Testis (tissue), 3 donors: ENCODE measurements around the gene OLA1. TPM values are rescaled to one million over a fixed set of nuclear protein-coding genes. Genes with fewer than 3 reads are reported as not detected.

Experiments
- DNase-seq: peaks from one replicate; pipeline ENCODE4 v3.0.0-alpha.2; 2019
- H3K27ac ChIP-seq, 2 donors: fragments of 200-600 bp; sonication (generic); one replicate each; pipeline ENCODE4 v1.5.1; 2019
- H3K27me3 ChIP-seq: fragments of 200-600 bp; sonication (generic); one replicate; pipeline ENCODE4 v1.5.1; 2019
- H3K36me3 ChIP-seq: fragments of 200-600 bp; sonication (generic); one replicate; pipeline ENCODE4 v1.5.1; 2017; ENCODE audit warnings: low read depth; ENCODE audit errors: missing control alignments
- H3K4me1 ChIP-seq: fragments of 200-600 bp; sonication (generic); one replicate; pipeline ENCODE4 v1.5.1; 2019
- H3K4me3 ChIP-seq, 2 donors: fragments of 200-600 bp; sonication (generic); one replicate each; pipeline ENCODE4 v1.5.1; 2017 to 2019
- H3K9me3 ChIP-seq: fragments of 200-600 bp; sonication (generic); one replicate; pipeline ENCODE4 v1.5.1; 2017
- POLR2A ChIP-seq: fragments of 450-650 bp; IDR thresholded peaks from one replicate; pipeline ENCODE4 v1.6.1; 2017; ENCODE audit warnings: antibody characterized with exemption, mild to moderate bottlenecking, moderate library complexity
- WGBS, 2 donors: methylation state at CpG; one replicate each; pipeline ENCODE4 v1.1.5; 2018; 5-methylcytosine and 5-hydroxymethylcytosine counted together
- intact Hi-C: fragments of 100-400 bp; cut with DNase I; formaldehyde crosslinking; loops from one replicate; pipeline ENCODE4 v1.15.1; 2023; ENCODE audit warnings: low total_unique reads
- polyA plus RNA-seq: library from polyadenylated mRNA; stranded (reverse); fragments of 350-450 nt; fragmentation: Illumina TruSeq; extraction: RNeasy Lipid Tissue Mini Kit (QIAGEN cat#74804); gene quantifications from one replicate; pipeline ENCODE4 v1.2.3, GENCODE V29; 2014; ENCODE audit warnings: low read depth, low replicate concordance; ENCODE audit not compliant: insufficient read depth
- total RNA-seq, 2 donors: library from RNA; depleted of rRNA; stranded (reverse); fragments of >200 nt; gene quantifications; one replicate each; pipeline ENCODE4 v1.2.3, GENCODE V29; 2016
- TF ChIP-seq, protein P1 (sequence below), 3 experiments: fragments of 450-650 bp in 2 of 3; fragments of 200-600 bp in 1 of 3; sonication (generic) in 1 of 3; IDR thresholded peaks; one replicate each; pipeline ENCODE4 v1.5.1; 2016 to 2019; ENCODE audit warnings: antibody characterized with exemption in 3 of 3, mild to moderate bottlenecking in 2 of 3, moderate library complexity in 1 of 3

Gene OLA1
- total and polyA plus RNA-seq, 3 donors from 2014 or later: 58.0 to 118 (median 63.6) TPM

DNA sequence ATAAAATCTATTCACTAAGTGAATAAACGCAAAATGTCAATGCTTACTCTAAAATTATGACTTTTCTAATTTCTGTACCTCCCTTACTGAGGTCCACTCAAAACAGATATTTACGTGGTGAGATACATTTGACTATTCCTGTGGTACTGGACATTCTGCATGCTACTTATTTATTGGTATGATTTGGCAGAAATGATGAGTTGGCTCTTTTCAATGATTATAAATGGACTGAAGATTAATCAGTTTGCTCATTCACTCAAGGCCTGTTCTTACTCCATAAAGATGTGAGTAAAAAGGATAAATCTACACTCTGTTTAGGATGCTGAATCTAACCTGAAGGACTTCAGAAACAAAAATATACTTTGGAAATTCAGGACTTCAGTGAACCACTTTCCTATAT, 98.8 kb downstream of the OLA1 start:
- no peak for TF ChIP-seq POLR2A
- TF ChIP-seq, protein P1, sequence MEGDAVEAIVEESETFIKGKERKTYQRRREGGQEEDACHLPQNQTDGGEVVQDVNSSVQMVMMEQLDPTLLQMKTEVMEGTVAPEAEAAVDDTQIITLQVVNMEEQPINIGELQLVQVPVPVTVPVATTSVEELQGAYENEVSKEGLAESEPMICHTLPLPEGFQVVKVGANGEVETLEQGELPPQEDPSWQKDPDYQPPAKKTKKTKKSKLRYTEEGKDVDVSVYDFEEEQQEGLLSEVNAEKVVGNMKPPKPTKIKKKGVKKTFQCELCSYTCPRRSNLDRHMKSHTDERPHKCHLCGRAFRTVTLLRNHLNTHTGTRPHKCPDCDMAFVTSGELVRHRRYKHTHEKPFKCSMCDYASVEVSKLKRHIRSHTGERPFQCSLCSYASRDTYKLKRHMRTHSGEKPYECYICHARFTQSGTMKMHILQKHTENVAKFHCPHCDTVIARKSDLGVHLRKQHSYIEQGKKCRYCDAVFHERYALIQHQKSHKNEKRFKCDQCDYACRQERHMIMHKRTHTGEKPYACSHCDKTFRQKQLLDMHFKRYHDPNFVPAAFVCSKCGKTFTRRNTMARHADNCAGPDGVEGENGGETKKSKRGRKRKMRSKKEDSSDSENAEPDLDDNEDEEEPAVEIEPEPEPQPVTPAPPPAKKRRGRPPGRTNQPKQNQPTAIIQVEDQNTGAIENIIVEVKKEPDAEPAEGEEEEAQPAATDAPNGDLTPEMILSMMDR (IDR thresholded peaks at IDR 0.05): no peak
- intact Hi-C loops: no loop called here

DNA sequence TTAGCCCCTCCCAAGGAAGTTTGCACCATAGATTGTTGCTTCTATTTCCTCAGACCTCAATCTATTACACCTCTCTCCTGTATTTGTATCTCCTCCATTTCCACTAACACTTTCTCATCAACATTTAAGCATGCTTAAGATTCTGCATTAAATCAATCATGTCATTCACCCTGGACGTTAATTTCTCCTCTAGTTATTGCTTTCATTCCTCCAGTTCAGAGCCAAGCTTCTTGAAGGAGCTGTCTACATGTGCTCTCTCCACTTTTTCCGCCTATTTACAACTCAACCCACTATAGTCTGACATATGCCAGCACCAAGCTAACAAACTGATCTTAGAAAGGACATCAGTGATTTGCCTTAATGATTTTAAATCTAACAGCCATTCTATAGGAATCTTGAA, 99.5 kb downstream of the OLA1 start:
- Histone ChIP-seq H3K4me3 (no peak overlapping the region), H3K4me1 (no peaks in the 10 kb centered on the region), H3K9me3 (no peaks in the 10 kb centered on the region), H3K36me3 (no peaks in the 10 kb centered on the region), H3K27ac (no peak overlapping the region), H3K27me3 (no peaks in the 10 kb centered on the region)
- no peak for DNase-seq
- TF ChIP-seq POLR2A: no peak
- TF ChIP-seq, protein P1 (IDR thresholded peaks at IDR 0.05): no peak
- intact Hi-C loops: no loop called here
- 89 to 92% methylated on average over 2 of the region's 2 CpGs for WGBS, 2 donors

More for the DNA sequence above, 98.8 kb downstream of the OLA1 start:
- DNase-seq: no peak
- H3K36me3 ChIP-seq: no peaks in the 10 kb centered on the region
- H3K9me3 ChIP-seq: no peaks in the 10 kb centered on the region
- H3K27me3 ChIP-seq: no peaks in the 10 kb centered on the region
- H3K4me1 ChIP-seq: no peaks in the 10 kb centered on the region
- no peak overlapping the region for H3K27ac ChIP-seq
- WGBS, 2 donors: 92 to 97% methylated on average over 2 of the region's 2 CpGs
- no peak overlapping the region for H3K4me3 ChIP-seq

DNA sequence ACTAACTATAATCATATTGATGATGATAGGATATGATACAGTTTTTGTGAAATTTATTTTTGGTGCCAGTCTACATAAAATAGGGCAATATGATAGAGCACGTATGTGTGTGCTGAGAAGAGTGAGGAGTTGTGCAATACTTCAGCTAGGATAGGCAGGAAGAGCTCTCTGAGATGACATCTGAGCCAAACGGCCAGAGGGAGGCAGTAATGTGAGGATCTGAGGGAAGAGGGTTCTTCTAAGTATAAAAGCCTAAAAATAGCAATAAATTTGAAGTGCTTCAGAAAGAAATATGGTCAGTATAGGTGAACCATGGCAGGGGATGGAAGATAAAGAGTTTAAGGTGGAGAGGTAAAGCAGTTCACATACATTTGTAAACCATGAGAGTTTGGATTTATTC, 102.5 kb downstream of the OLA1 start:
- intact Hi-C loops: no loop called here
- 57 to 70% methylated on average over 2 of the region's 2 CpGs for WGBS, 2 donors
- H3K27ac ChIP-seq: no peak overlapping the region
- no peaks in the 10 kb centered on the region for H3K9me3 ChIP-seq
- DNase-seq: peak; percentile 25
- H3K4me1 ChIP-seq: no peaks in the 10 kb centered on the region
- no peaks in the 10 kb centered on the region for H3K36me3 ChIP-seq
- TF ChIP-seq, protein P1 (IDR thresholded peaks at IDR 0.05): no peak
- no peak for TF ChIP-seq POLR2A
- no peaks in the 10 kb centered on the region for H3K27me3 ChIP-seq
- no peak overlapping the region for H3K4me3 ChIP-seq

DNA sequence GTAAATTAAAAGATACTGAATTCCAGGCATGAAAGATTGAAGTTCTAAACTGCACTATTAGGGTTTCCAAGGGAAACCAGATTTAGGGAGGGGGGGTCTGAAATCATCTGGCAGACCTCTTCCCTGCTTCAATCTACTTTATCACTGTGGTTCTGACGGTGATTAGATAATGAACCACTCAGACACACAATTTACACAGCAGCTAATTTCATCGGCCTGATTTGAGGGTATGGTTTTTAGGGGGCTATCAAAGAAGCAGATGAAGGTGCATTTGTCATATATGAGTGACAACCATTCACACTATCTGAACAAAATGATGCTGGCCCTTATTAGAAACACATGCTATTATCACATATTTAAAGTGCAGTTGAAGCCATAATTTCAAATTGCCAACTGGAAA, 106.0 kb downstream of the OLA1 start:
- Histone ChIP-seq H3K9me3 (no peaks in the 10 kb centered on the region), H3K4me3 (no peak overlapping the region), H3K27me3 (no peaks in the 10 kb centered on the region), H3K4me1 (no peaks in the 10 kb centered on the region), H3K36me3 (no peaks in the 10 kb centered on the region), H3K27ac (no peak overlapping the region)
- DNase-seq: no peak
- intact Hi-C loops: no loop called here
- TF ChIP-seq, protein P1 (IDR thresholded peaks at IDR 0.05): no peak
- TF ChIP-seq POLR2A: no peak
- WGBS, 2 donors: 72 to 75% methylated on average over 2 of the region's 2 CpGs

GRCh38 chr2:174138161-174138560, 110.2 kb downstream of the OLA1 start:
- Histone ChIP-seq H3K36me3 (no peaks in the 10 kb centered on the region), H3K4me3 (no peak overlapping the region), H3K27me3 (no peaks in the 10 kb centered on the region), H3K27ac (no peak overlapping the region), H3K4me1 (no peaks in the 10 kb centered on the region), H3K9me3 (no peaks in the 10 kb centered on the region)
- 72% methylated on average over 4 of the region's 4 CpGs for WGBS, 2 donors
- intact Hi-C loops: no loop called here
- no peak for DNase-seq
- TF ChIP-seq, protein P1 (IDR thresholded peaks at IDR 0.05): peak in 1 of 3 experiments; percentile 13
- no peak for TF ChIP-seq POLR2A
